Panc1 (cell line): Measurements from ENCODE around the gene PPBP. TPM values are rescaled to one million over a fixed set of nuclear protein-coding genes. Genes with fewer than 3 reads are reported as not detected.

Experiments used
- ATAC-seq: fragments of 200-7000 bp; cut with Tn5 transposase; 2 replicates; pipeline ENCODE4 v1.9.1; 2020; ENCODE audit warnings: mild to moderate bottlenecking, moderate library complexity
- BruUV-seq: library from RNA; stranded (reverse); fragments of 400-500 nt; replicated peaks from 2 replicates; lab custom pipeline; 2021; lab: Mats Ljungman, UMichigan
- CTCF ChIA-PET: fragments of 300-600 bp; sonication (Branson Sonifier 250); formaldehyde crosslinking; loops from one replicate; lab custom pipeline; 2022; ENCODE audit warnings: antibody characterized with exemption; lab: Charles Lee
- POLR2A ChIA-PET: fragments of 300-600 bp; sonication (Branson Sonifier 250); formaldehyde crosslinking; loops from one replicate; lab custom pipeline; 2022; ENCODE audit warnings: antibody characterized with exemption; lab: Charles Lee
- DNase-seq: peaks from one replicate; pipeline ENCODE4 v3.0.0-alpha.2; 2010; ENCODE audit warnings: low read depth, low spot score
- H3K27ac ChIP-seq: 2 replicates; pipeline ENCODE4 v1.5.1; 2011; ENCODE audit warnings: mild to moderate bottlenecking, low read length, inconsistent platforms
- H3K27me3 ChIP-seq: fragments of 200-500 bp; sonication (Bioruptor generic); 2 replicates; pipeline ENCODE4 v1.6.0; 2014; ENCODE audit warnings: low read length, inconsistent platforms; ENCODE audit not compliant: control insufficient read depth, insufficient read depth
- H3K36me3 ChIP-seq: fragments of 200-500 bp; sonication (Bioruptor generic); 2 replicates; pipeline ENCODE4 v1.5.1; 2014; ENCODE audit warnings: inconsistent platforms, mild to moderate bottlenecking, low read length, moderate library complexity; ENCODE audit not compliant: control insufficient read depth, insufficient read depth
- H3K4me1 ChIP-seq: 2 replicates; pipeline ENCODE4 v1.5.1; 2011; ENCODE audit warnings: inconsistent platforms, mild to moderate bottlenecking, low read length, moderate library complexity; ENCODE audit not compliant: control insufficient read depth, insufficient read depth
- H3K4me3 ChIP-seq, 2 experiments: 2 replicates each; pipeline ENCODE4 v1.5.1; 2011 to 2012; ENCODE audit warnings: low read depth in 2 of 2, low read length in 2 of 2, mild to moderate bottlenecking in 2 of 2, inconsistent platforms in 1 of 2, moderate library complexity in 1 of 2
- H3K9me3 ChIP-seq: fragments of 200-500 bp; sonication (Bioruptor generic); 2 replicates; pipeline ENCODE4 v1.5.1; 2014; ENCODE audit warnings: low read depth, mild to moderate bottlenecking, inconsistent platforms, low read length, moderate library complexity; ENCODE audit not compliant: control insufficient read depth, insufficient read depth
- POLR2AphosphoS5 ChIP-seq: IDR thresholded peaks from 2 replicates; pipeline ENCODE4 v1.6.1; 2012; ENCODE audit warnings: mild to moderate bottlenecking, low read depth, low read length, moderate library complexity
- SIN3A ChIP-seq: IDR thresholded peaks from 2 replicates; pipeline ENCODE4 v1.6.1; 2012; ENCODE audit warnings: low read depth, mild to moderate bottlenecking, low read length, moderate library complexity, borderline replicate concordance; ENCODE audit not compliant: insufficient read depth
- TCF7L2 ChIP-seq: IDR thresholded peaks from 2 replicates; pipeline ENCODE4 v1.6.1; 2011; ENCODE audit warnings: mild to moderate bottlenecking, low read depth, low read length, inconsistent platforms
- in situ Hi-C: cut with HindIII; loops from 2 replicates; pipeline ENCODE4 v1.10.0; 2016; ENCODE audit warnings: low sequenced_read_pairs, low pct_unique_long_range_greater_than_20kb
- intact Hi-C: fragments of 100-400 bp; cut with micrococcal nuclease; formaldehyde crosslinking; loops from one replicate; pipeline ENCODE4 v1.10.0; 2022; ENCODE audit not compliant: unreplicated experiment
- total RNA-seq: library from RNA; stranded (reverse); gene quantifications from one replicate; pipeline ENCODE4 v1.2.1, GENCODE V29; 2021; ENCODE audit not compliant: unreplicated experiment
- TF ChIP-seq, protein P1 (sequence below), 2 experiments: IDR thresholded peaks; 2 replicates each; pipeline ENCODE4 v1.6.1; 2011 to 2012; ENCODE audit warnings: low read depth in 2 of 2, control low read depth in 1 of 2, low read length in 1 of 2, mild to moderate bottlenecking in 1 of 2, moderate library complexity in 1 of 2; ENCODE audit not compliant: insufficient read depth in 1 of 2
- TF ChIP-seq, protein P2 (sequence below): fragments of 450-650 bp; IDR thresholded peaks from 2 replicates; pipeline ENCODE4 v1.5.1; 2017; ENCODE audit warnings: mild to moderate bottlenecking

Gene PPBP
- total RNA-seq, 1 experiment from 2014 or later = not detected

DNA sequence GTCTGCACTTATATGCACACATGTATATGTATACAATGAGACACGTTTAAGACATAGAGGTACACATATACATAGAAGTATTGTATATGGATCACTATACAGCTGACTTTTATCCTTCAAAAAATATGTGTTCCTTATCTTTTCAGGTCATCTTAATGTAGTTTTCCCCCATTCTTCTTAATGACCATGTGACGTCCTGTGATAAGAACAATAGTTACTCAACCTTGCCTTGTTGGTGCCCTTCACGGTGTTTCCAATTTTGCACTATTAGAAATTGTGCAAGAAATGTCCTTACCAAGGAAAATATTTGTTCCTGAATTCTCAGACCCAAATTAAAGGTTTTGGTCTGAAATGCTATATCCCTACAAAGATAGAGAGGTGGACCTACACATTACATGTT is 1.0 kb upstream of the PPBP start:
- Histone ChIP-seq H3K27me3 (0 out of 2 replicates have a peak, but pooled peaks cover 2% of the 10 kb centered on the region), H3K9me3 (no peaks in the 10 kb centered on the region), H3K4me1 (no peaks in the 10 kb centered on the region), H3K27ac (no peak overlapping the region), H3K36me3 (no peaks in the 10 kb centered on the region), H3K4me3 (no peak overlapping the region)
- TF ChIP-seq SIN3A = no peak
- TF ChIP-seq, protein P1, sequence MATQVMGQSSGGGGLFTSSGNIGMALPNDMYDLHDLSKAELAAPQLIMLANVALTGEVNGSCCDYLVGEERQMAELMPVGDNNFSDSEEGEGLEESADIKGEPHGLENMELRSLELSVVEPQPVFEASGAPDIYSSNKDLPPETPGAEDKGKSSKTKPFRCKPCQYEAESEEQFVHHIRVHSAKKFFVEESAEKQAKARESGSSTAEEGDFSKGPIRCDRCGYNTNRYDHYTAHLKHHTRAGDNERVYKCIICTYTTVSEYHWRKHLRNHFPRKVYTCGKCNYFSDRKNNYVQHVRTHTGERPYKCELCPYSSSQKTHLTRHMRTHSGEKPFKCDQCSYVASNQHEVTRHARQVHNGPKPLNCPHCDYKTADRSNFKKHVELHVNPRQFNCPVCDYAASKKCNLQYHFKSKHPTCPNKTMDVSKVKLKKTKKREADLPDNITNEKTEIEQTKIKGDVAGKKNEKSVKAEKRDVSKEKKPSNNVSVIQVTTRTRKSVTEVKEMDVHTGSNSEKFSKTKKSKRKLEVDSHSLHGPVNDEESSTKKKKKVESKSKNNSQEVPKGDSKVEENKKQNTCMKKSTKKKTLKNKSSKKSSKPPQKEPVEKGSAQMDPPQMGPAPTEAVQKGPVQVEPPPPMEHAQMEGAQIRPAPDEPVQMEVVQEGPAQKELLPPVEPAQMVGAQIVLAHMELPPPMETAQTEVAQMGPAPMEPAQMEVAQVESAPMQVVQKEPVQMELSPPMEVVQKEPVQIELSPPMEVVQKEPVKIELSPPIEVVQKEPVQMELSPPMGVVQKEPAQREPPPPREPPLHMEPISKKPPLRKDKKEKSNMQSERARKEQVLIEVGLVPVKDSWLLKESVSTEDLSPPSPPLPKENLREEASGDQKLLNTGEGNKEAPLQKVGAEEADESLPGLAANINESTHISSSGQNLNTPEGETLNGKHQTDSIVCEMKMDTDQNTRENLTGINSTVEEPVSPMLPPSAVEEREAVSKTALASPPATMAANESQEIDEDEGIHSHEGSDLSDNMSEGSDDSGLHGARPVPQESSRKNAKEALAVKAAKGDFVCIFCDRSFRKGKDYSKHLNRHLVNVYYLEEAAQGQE (IDR thresholded peaks at IDR 0.05; ENCODE audit: insufficient read depth in 1 of 2, low read depth in 2 of 2, low read length in 1 of 2) = no peak
- TF ChIP-seq POLR2AphosphoS5 = no peak
- TF ChIP-seq TCF7L2 = no peak
- TF ChIP-seq, protein P2, sequence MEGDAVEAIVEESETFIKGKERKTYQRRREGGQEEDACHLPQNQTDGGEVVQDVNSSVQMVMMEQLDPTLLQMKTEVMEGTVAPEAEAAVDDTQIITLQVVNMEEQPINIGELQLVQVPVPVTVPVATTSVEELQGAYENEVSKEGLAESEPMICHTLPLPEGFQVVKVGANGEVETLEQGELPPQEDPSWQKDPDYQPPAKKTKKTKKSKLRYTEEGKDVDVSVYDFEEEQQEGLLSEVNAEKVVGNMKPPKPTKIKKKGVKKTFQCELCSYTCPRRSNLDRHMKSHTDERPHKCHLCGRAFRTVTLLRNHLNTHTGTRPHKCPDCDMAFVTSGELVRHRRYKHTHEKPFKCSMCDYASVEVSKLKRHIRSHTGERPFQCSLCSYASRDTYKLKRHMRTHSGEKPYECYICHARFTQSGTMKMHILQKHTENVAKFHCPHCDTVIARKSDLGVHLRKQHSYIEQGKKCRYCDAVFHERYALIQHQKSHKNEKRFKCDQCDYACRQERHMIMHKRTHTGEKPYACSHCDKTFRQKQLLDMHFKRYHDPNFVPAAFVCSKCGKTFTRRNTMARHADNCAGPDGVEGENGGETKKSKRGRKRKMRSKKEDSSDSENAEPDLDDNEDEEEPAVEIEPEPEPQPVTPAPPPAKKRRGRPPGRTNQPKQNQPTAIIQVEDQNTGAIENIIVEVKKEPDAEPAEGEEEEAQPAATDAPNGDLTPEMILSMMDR = no peak
- CTCF ChIA-PET = no interaction called here
- in situ Hi-C loops = no loop called here
- BruUV-seq = no TSS peak
- ATAC-seq (no peak), DNase-seq (no peak)
- POLR2A ChIA-PET = no interaction called here
- intact Hi-C loops = no loop called here

DNA sequence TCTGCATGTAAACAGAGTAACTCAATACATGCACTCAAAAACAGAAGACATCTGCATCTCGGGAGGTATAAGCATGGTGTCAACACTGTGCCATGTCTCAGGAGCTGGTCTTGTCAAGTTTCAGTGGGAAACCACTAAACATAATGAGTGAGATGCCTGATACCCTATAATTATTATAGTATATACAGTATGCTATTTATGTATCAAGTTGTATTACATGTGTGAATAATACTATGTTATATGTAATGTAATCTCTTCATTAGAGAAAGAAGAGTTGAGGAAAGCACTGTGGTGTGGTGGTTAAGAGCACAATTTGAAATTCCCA is 2.5 kb downstream of the PPBP start:
- POLR2A ChIA-PET = no interaction called here

More for the DNA sequence above, 2.5 kb downstream of the PPBP start:
- H3K36me3 ChIP-seq = no peaks in the 10 kb centered on the region
- 0 out of 2 replicates have a peak, but pooled peaks cover 2% of the 10 kb centered on the region for H3K27me3 ChIP-seq
- CTCF ChIA-PET = no interaction called here
- TF ChIP-seq, protein P2 = no peak
- TF ChIP-seq SIN3A (no peak), POLR2AphosphoS5 (no peak), TCF7L2 (no peak)
- TF ChIP-seq, protein P1 (IDR thresholded peaks at IDR 0.05; ENCODE audit: insufficient read depth in 1 of 2, low read depth in 2 of 2, low read length in 1 of 2) = no peak
- intact Hi-C loops (no loop called here), in situ Hi-C loops (no loop called here)
- H3K4me3 ChIP-seq = no peak overlapping the region
- H3K9me3 ChIP-seq = no peaks in the 10 kb centered on the region
- H3K4me1 ChIP-seq = no peaks in the 10 kb centered on the region
- no peak overlapping the region for H3K27ac ChIP-seq
- no peak for ATAC-seq
- no peak for DNase-seq
- no TSS peak for BruUV-seq
